GM19324 (cell line): ENCODE results near the gene GPR157.

Experiments
- ATAC-seq: cut with Tn5 transposase; IDR thresholded peaks from one replicate; pipeline ENCODE4 v1.9.1; 2021; ENCODE audit warnings: mild to moderate bottlenecking, moderate library complexity; ENCODE audit not compliant: unreplicated experiment, low FRiP score

Gene GPR157

DNA sequence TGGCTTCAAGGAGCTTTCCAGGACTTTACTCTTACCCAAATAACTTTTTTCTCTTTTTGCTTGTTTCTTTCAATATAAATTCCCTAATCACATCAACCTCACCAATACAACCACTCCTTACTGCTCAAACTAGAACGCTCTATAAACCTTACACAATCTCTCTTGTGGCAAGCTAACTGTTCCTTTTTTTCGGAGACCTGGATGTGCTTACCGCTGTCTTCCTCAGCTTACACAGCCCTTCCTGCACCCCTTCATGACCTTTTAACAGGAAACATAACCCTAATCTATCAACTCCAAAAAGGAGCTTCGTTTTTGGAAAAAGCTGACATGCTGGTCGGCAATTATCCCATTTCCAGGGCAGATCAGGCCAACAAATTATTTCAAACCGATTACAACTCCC is 35.3 kb downstream of the GPR157 start:
- no peak for ATAC-seq

DNA sequence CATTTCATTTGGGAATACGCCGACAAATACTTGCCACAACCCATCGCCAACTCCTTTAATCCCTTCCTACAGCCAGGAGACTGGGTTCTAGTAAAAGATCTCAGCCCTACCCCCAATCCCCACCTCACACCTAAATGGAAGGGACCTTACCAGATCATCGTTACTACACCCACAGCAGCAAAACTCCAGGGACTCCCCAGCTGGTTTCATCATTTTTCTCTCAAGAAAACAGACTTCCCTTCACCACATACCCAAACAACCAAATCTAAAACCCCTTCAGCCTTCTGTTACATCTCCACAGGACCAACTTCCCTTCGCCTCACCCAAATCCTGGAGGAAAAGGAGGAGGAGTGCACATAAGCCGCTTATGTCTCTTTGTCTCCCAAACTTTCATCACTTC is 35.8 kb downstream of the GPR157 start:
- ATAC-seq, result no peak

DNA sequence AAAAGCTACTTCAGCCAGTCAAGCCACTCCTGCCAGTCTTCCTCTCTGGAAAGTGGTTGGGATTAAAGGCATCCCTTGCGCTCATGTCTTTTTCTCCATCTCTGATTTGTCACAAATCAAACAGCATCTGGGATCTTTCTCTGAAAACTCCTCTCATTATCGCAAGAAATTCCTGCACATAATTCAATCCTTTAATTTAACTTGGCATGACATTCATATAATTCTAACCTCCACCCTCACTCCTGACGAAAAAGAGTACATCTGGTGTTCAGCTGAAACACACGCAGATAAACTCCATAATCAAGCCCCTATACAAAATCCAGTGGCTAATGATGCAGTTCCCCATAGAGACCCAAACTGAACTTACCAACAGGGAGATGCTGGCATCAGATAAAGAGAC is 40.1 kb downstream of the GPR157 start:
- ATAC-seq, result no peak

DNA sequence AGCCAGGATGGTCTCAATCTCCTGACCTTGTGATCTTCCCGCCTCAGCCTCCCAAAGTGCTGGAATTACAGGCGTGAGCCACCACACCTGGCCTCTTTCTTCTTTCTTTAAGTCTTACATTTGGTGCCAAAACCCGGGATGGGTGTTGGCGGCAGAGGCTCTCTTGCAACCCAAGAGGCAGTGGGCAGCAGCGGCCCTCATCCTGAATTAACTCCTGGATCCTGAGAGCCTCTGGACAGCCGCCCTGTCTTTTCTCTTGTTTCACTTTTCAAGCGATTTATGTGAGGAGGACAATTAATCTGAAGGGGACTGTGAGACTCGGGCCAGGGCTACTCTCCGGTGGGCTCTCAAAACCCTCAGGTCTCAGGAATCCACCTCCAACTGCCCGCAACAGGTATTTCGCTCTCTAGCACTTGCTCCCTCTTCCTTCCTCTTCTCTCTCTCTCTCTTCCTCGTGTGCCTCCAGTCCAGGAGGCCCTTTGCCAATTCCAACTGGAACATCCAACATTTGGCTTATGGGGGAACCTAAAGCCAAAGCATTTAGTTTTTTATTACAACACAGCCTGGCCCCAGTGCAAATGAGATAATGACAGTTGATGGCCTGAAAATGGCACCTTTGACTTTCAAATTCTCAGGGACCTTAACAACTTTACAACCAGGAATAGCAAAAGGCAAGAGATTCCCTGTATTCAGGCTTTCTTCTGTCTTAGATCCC is 41.3 kb downstream of the GPR157 start:
- no peak for ATAC-seq

DNA sequence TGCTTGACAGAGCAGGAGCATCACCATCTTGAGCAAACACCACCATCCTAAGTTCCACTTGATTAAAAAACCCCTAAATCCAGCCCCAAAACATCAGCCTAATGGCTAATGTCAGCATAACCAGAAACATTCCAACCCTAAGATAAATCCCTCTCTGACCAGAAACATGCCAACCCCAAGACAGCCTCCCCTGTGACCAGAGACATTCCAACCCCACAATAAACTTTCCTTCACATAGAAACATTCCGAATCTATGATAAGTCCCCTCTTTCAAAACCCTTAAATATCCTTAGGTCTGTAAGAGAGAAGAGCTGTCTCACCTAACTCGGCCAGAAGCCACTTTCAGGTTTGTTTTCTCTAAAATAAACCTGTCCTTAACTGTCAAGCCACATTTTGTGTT is 42.1 kb downstream of the GPR157 start:
- no peak for ATAC-seq

DNA sequence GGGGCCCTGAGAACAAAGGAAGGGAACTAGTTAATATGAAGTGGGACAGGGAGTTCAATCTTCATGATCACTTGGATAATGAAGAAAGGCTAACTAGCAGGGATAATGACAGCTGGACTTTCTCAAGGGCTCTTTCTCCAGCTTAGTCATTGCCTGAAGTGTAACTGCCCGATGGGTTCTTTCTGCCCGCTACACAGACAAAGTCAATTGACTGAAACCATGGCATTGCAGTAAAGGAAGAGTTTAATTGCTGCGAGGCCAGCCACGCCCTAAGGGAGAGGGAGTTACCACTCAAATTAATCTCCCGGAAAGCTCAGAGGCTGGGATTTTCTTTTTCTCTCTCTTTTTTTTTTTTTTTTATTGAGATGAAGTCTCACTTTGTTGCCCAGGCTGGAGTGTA is 42.9 kb downstream of the GPR157 start:
- no peak for ATAC-seq

DNA sequence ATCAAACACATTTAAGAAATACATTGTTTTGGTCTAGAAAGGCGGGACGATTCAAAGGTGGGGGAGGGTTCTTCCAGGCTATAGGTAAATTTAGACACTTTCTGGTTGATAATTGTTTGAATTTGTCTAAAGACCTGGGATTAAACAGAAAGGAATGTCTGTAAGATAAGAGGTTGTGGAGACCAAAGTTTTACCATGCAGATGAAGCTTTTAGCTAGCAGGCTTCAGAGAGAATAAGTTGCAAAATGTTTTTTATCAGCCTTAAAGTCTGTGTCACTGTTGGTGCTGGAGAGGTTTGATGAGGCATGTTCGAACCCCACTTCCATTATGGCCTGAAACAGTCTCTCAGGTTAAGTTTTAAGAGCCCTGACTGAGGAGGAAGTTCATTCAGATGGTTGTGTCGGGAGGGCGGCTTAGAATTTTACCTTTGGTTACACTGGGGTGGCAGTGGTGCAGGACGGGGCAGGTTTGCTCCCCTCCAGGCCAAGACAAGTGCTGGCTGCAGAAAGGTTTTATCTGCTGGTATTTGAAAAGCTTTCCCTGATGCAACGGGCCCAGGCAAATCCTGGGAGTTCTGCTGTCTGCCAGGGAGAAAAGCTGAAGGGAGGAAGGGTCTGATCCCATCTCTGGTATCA is 43.5 kb downstream of the GPR157 start:
- no peak for ATAC-seq

DNA sequence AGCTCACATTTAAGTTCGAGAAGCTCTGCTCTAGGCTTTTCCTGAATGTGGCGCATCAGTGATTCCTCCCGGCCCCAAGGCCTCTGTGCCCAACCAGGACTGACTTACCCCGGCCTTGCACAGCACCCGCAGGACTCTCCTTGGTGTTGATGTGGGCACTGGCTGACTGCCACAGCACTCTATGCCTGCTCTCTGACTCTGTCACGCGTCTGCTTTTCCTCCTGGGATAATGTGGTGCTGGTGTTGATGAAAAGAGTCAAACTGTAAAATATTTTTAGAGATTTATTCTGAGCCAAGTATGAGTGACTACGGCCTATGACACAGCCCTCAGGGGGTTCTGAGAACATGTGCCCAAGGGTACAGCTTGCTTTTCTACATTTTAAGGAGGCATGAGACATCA is 44.0 kb downstream of the GPR157 start:
- no peak for ATAC-seq

DNA sequence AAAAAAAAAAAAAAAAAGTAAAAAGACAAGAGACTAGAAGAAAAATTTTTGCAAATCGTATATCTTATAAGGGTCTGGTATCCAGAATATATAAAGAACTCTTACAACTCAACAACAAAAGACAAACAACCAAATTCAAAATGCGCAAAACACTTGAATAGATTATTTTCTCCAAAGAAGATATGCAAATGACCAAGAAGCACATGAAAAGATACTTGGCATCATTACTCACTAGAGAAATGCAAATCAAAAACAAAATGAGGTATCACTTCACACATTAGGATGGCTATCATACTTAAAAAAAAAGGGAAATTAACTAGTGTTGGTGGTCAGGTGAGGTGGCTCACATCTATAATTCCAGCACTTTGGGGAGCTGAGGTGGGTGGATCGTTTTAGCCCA is 47.4 kb downstream of the GPR157 start:
- ATAC-seq, result no peak

DNA sequence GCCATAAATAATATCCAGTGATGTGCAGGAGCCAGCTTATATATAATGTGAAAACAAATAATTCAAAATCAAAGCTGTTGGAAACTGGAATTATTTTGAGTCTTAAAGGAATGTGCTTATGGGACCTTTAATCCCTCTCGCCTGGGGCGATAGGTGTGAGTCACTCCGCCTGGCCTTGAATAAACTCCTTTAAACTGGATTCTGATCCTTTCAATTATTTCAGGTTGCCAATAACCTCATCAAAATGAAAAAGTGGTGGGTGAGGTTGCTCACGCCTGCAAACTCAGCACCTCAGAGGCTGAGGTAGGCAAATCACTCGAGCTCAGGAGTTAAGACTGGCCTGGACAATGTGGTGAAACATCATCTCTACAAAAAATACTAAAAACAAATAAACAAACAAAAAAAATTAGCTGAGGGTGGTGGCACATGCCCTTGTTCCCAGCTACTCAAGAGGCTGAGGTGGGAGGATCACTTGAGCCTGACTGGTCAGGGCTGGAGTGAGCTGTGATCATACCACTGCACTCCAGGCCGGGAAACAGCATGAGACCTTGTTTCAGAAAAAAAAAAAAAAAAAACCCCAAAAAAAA is 48.1 kb downstream of the GPR157 start:
- peak; percentile 4 for ATAC-seq

DNA sequence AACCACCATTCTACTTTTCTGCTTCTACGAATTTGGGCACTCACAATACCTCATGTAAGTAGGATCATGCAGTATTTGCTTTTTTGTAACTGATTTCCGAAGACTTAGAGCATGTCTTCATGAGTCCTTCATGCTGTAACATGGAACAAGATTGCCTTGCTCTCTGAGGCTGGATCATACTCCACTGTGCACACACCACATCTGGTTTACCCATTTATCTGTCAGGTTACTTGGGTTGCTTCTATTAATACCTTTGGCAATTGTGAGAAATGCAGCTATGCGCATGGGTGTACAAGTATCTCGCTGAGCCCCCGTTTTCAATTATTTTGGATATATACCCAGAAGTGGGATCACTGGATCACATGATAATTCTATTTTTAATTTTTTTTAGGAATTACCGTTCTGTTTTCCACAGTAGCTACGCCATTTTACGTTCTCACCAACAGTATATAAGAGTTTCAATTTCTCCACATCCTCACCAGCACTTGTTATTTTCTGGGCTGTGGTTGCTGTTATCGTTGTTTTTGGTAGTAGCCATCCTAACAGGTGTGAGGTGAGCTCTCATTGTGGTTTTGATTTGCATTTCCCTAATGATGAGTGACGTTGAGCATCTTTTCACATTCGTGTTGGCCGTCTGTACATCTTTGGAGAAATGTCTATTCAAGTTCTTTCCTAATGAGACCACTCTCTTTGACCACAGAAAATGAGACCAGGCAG is 48.8 kb downstream of the GPR157 start:
- peak; percentile 58 for ATAC-seq

DNA sequence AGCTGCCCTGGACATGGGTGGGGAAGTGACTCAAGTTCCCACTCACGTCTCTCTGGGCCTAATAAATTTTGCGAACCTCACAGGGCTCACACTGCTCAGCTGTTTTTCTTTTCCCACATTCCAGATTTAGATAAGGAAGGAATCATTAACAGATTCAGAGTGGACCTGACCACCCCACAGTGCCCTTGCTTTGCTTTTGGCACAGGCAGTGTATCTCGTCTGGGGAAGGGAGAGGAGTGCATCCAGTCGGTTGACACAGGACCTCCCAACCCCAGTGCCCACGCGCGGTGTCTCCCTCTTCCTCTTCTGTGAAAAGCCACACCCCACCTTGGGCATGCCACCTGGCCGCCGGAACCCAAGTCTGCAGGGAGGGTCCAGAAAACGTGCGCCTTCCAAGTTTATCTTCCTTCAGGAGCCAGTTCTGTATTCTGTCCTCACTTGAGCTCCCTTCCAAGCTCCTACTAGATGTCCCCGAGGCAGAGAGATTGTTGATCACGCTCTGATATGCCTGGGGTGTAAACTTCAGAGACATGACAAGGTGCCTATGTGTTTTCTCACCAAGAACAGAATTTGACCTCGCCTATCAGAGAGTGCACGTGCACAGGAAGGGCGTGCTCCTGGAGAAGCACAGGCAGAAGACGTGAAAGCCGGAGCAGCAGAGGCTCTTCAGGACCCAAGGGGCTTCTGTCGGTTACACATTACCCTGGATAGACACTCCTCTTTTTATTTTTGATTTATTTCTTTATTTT is 50.0 kb downstream of the GPR157 start:
- no peak for ATAC-seq

DNA sequence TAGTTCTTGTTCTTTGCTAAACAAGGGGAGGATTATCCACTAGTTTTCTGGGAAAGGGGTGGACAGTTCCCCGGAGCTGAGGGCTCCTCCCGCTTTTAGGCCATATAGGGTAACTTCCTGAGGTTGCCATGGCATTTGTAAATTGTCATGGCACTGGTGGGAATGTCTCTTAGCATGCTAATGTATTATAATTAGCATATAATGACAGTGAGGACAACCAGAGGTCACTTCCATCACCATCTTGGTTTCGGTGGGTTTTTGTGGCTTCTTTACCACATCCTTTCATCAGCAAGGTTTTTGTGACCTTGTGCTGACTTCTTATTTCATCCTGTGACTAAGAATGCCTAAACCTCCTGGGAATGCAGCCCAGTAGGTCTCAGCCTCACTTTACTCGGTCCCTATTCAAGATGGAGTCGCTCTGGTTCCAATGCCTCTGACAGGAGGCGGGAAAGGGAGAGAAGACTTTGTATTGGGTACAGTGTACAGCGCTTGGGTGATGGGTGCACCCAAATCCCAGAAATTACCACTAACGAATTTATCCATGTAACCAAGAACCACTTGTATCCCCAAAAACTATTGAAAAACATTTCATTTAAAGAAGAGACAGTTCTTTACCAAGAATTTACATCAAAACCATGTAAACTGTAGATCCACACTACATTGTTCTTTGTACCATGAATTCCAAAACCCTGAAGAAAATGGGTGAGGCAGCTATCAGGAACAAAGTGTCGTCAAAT is 50.7 kb downstream of the GPR157 start:
- peak; percentile 44 for ATAC-seq

DNA sequence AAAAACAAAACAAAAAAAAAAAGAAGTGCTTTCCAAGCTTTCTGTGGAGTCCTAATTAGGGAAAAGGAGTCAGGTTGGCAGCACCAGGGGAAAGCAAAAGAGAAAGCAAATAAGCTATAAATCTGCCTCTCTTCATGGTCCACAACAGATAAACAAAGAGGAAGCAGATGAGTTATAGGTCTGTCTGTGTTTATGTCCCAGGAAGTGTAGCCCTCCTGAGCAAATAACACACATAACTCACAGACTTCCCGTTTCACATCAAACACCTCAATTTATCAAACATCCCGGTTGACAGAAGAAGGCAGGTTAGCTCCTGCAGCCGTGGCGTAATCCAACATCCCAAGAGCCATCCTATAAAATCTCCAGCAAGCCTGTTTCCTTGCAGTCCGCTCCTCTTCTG is 53.9 kb downstream of the GPR157 start:
- no peak for ATAC-seq

DNA sequence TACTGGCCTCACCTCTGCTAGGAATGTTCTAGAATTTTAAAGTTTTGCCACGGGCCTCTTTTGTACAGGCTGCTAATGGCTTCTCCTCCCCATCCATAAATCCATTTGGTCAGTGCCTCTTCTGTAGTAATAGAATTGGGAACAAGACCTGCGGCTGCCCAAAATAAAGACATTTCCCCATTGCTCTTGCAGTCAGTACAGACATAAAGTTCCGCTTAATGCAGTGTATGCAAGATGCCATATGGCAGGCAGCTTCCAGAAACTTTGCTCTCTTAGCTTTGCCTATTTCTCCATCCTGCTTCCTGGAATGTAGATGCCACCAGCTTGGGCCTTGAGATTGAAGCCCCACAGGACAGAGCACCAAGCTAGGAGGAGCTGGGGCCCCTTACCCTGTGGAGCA is 55.8 kb downstream of the GPR157 start:
- ATAC-seq, result no peak

DNA sequence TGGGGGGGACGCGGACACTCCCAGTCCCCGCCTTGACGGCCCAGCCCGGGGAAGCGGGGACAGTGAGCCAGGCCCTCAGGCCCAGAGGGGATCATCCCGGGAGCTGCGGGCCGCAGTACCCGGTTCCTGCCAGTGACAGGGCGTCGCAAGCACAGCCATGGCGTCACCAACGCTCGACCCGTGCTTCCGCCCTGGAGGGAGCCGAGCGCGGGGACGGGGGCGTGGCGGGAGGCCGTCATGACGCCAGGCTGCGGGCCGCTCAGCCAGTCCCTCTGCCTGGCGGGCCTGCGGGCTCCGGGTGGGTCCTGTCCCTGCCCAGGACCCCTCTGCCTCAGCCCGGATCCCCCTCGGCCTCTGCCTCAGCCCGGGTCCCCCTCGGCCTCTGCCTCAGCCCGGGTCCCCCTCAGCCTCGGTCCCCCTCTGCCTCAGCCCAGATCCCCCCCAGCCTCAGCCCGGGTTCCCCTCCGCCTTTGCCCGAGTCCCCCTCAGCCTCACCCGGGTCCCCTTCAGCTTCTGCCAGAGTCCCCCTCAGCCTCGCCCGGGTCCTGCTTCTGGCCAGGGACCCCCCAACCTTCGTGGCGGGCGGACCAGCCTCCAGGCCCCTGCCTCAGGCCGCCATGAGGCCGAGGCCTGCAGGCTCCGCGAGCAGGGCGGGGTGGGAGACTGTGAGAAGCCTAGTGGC is 57.2 kb downstream of the GPR157 start:
- ATAC-seq, result no peak

DNA sequence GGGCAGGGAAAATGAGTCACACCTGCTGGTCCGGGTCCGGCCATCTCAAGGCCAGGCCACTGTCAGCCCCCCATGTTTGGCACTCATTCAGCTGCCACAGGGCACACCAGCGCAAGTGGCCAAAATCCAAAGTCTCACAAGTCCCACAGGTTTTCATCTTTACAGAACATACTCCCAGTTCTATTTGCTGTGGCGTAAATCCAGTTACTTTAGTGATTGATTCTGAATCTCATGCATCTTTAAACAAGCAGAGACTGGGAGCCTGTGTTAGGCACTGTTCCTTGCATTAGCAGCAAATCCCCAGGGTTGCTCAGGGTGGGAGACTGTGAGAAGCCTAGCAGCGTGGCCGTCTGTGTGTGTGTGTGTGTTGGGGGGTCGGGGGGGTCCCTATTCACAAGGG is 58.4 kb downstream of the GPR157 start:
- no peak for ATAC-seq

DNA sequence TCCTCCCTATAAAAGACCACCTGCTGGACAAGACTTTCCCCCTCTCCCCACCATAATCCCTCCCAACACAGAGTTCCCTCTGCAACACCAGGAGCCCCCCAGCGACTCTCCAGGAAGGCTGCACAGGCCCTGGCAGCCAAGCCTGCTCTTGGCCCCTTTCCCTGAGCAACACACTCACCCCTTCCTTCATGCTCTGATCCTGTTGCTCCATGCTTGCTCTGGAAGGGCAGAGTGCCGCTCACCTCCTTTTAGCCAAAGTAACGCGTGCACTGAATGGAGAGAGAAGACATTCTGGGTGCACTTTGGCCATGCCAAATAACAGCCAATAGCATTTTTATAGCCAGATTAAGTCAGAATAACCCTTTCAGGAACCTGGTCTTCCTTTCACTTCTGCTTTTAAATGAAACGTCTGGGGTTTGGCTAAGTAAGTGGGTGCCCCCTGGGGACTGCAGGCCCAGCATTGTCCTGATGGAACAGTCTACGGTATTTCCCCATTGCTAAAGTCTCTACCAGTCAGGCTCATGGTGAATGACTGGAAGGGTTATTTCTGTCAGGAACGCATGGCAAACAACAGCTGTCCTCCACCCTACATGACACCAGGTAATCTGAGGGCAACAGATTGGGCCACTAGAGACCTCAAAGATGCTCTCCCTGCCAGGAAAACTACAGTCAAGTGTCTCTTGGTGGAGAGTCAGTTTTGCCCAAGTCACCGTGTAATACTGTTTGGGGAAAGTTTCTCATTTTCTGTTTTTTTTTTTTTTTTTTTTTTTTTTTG is 59.4 kb downstream of the GPR157 start, which contains the start of gene SLC2A5:
Gene SLC2A5 (minus strand): TSS at position 310 of the 775 bp plus-strand sequence. CDS start 99 bp downstream, at position 211.
- ATAC-seq, result peak; percentile 87

DNA sequence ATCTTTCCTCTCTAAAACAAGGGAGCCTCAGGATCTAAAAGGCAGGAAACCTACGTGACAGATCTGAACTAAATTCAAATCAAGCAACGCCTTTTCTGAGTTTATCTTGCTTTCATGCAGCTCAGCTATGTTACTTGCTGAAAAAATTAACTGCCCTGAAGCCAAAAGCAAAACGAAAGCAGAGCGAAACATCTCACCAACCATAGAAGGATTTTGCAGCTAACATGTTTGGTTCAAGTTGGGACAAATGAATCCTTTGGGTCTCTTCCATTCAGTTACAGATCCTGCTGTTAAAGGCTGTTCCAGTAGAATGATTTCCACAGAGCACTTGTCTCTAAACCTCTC is 59.9 kb downstream of the GPR157 start:
- no peak for ATAC-seq
